Measurements from ENCODE around the gene PTPRT.

The PTPRT gene

GRCh38 chr20:42714298-42715141 lies 475.2 kb downstream of the PTPRT start:
- DNase-seq (ENCODE audit: low read depth), result no peak

GRCh38 chr20:42708266-42708665 lies 481.4 kb downstream of the PTPRT start:
- no peak for DNase-seq (ENCODE audit: low read depth)

DNA sequence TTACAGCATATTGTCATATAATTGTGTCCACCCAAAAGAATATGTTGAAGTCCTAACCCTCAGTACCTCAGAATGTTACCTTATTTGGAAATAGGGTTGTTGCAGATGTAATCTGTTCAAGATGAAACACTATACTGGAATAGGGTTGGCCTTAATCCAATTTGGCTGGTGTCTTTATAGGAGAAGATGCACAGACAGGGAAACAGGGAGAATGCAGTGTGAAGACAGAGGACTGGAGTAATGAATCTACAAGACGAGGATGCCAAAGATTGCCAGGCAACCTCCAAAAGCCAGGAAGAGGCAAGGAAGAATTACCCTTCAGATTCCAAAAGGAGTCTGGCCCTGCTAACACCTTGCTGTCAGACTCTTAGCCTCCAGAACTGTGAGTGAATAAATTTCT lies 482.9 kb downstream of the PTPRT start:
- no peak for DNase-seq (ENCODE audit: low read depth)

DNA sequence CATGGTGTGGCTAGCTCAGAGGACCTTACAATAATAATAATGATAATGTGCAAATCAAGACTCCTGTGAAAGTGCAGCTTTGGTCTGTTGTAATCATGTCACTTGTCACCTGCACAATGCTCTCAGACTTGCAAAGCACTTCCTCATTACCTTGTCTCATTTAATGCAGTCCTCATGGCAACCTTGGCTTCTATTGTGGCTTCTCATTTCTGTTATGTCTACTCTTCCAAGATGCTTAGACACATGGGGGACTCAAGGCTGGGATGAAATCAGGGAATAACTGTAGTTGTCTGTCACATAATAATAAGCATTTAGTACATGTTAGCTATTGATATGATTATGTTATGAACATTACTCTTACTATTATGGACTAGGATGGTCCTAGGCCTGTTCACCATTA lies 484.2 kb downstream of the PTPRT start:
- DNase-seq (ENCODE audit: low read depth), result no peak

GRCh38 chr20:42703744-42704143 lies 486.0 kb downstream of the PTPRT start:
- no peak for DNase-seq (ENCODE audit: low read depth)

DNA sequence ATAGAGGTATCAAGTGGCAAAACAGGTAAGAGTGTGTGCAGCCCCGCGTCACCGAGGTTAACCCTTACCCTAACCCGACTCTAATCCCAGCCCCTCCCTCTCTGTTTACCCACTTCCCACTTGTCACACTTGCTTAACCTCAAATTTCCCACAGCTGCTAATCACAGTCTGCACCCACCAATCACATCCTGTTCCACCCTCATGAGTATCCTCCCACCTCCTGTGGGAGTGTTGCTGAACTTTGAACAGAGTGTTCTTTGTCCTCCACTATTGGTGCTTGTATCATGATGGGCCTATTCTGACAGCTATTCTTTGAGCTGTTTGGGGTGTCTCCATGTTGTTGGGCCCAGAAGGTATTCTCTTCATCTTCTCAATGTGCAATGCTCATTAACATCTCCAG lies 487.8 kb downstream of the PTPRT start:
- DNase-seq (ENCODE audit: low read depth), result no peak

GRCh38 chr20:42700372-42700771 lies 489.3 kb downstream of the PTPRT start:
- no peak for DNase-seq (ENCODE audit: low read depth)

- DNase-seq (ENCODE audit: low read depth), result no peak
Measured at GRCh38 chr20:42697962-42698361, 491.7 kb downstream of the PTPRT start.

- DNase-seq (ENCODE audit: low read depth), result no peak
Measured at GRCh38 chr20:42690842-42691437, 498.8 kb downstream of the PTPRT start.

DNA sequence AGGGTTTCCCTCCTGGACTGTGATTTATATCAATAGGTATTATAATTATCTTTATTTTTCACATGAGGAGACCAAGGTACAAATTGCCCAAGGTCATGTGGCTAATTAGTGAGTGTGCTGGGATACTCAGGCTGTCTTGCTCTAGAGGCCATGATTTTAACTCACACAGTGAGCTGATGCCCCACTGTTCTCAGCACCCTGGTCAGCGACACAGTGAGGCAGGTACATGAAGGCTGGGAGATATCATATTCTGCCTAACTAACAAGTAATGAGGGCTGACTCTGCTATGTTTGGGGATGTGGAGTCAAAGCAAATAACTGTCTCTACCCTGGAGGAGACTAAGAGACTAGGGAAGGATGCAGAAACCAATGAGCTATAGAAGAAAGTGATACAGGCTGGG lies 501.1 kb downstream of the PTPRT start:
- no peak for DNase-seq (ENCODE audit: low read depth)

- no peak for DNase-seq (ENCODE audit: low read depth)
Measured at GRCh38 chr20:42686057-42686456, 503.6 kb downstream of the PTPRT start.

- no peak for DNase-seq (ENCODE audit: low read depth)
Measured at GRCh38 chr20:42678895-42679294, 510.8 kb downstream of the PTPRT start.

DNA sequence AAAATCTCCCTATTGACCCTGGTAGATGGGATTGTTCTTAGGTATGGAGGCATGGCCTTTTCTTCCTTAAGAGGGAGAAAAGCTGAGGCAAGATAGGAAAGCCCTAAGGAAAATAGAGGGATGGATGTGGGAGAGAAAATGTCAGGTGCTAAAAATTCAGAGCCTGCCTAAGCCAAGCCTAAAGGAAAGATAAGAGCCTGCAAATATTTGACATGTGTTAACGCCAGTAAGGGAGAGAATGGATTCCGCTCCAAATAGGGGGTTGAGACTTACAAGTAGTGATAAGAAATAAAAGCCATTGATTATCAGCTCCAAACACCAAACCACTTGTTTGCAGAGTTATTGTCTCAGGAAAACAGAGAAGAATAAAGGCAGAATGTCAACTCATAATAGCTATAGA lies 533.6 kb downstream of the PTPRT start:
- DNase-seq (ENCODE audit: low read depth), result no peak

GRCh38 chr20:42652266-42652665 lies 537.4 kb downstream of the PTPRT start:
- DNase-seq (ENCODE audit: low read depth), result no peak

GRCh38 chr20:42650191-42650746 lies 539.4 kb downstream of the PTPRT start:
- no peak for DNase-seq (ENCODE audit: low read depth)

GRCh38 chr20:42649748-42650147 lies 540.0 kb downstream of the PTPRT start:
- no peak for DNase-seq (ENCODE audit: low read depth)

GRCh38 chr20:42646250-42646649 lies 543.5 kb downstream of the PTPRT start:
- DNase-seq (ENCODE audit: low read depth), result no peak

GRCh38 chr20:42641886-42642285 lies 547.8 kb downstream of the PTPRT start:
- DNase-seq (ENCODE audit: low read depth), result no peak

GRCh38 chr20:42639140-42639539 lies 550.6 kb downstream of the PTPRT start:
- DNase-seq (ENCODE audit: low read depth), result no peak

- DNase-seq (ENCODE audit: low read depth), result no peak
Measured at GRCh38 chr20:42635699-42636411, 553.9 kb downstream of the PTPRT start.

DNA sequence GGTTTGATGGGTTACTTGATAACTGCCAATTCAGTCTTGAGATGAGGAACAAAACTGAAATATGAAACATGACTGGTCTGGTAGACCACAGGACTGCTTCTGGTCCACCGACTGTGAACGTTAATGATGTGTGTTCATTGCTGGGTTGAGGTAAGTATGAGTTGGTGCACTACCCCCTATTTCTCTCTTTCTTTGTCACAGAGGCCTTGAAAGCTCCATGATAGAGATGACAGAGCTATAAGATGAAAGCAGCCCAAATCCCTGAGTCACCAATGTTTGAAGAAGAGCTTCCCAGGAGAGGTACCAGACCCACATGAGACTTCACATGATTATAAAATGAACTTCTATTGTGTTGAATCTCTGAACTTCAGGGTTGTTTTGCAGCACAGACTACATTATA lies 555.5 kb downstream of the PTPRT start:
- no peak for DNase-seq (ENCODE audit: low read depth)

- no peak for DNase-seq (ENCODE audit: low read depth)
Measured at GRCh38 chr20:42628683-42629082, 561.0 kb downstream of the PTPRT start.

GRCh38 chr20:42613076-42613475 lies 576.6 kb downstream of the PTPRT start:
- no peak for DNase-seq (ENCODE audit: low read depth)
